ENCODE data around the gene STK31.
"Not testable (repeated sequence)": the region's sequence is repeated elsewhere in the genome, so short reads cannot be mapped to it uniquely, and the experiment has no call there.

STK31 gene

GRCh38 chr7:23743226-23743625 is 33.2 kb downstream of the STK31 start:
- Histone ChIP-seq H3K27ac (ENCODE audit: insufficient read depth, low read depth, low read length, poor library complexity, severe bottlenecking) (no peak overlapping the region), H3K27me3 (ENCODE audit: control insufficient read depth, insufficient read depth, low read length, poor library complexity, severe bottlenecking) (no peaks in the 10 kb centered on the region), H3K4me3 (ENCODE audit: insufficient read depth, low read depth, low read length) (no peak overlapping the region), H3K36me3 (ENCODE audit: control insufficient read depth, insufficient read depth, low read length) (no peaks in the 10 kb centered on the region), H3K9me3 (ENCODE audit: control insufficient read depth, low read length) (no peaks in the 10 kb centered on the region), H3K4me1 (ENCODE audit: control insufficient read depth, insufficient read depth, low read length) (no peaks in the 10 kb centered on the region)
- WGBS, 2 experiments = 93 to 95% methylated on average over 4 of the region's 4 CpGs

DNA sequence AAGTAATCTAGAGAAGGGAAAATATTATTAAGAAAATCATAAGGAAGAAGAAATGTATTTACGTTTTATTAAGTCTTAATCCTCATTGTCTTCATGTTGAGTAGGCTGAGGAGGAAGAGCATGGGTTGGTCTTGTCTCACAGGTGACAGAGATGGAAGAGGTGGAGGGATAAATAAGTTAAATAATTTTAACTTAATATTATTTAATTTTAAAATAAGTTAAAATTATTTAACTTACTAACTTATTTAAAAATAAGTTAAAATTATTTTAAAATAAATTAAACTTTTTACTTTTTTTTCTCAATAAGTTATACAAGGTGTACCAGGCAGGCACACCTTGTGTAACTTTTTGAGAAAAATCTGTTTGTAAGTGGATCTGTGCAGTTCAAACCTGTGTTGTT is 36.6 kb downstream of the STK31 start:
- no peak overlapping the region for H3K4me3 ChIP-seq (ENCODE audit: insufficient read depth, low read depth, low read length)
- no peaks in the 10 kb centered on the region for H3K4me1 ChIP-seq (ENCODE audit: control insufficient read depth, insufficient read depth, low read length)
- no peak overlapping the region for H3K27ac ChIP-seq (ENCODE audit: insufficient read depth, low read depth, low read length, poor library complexity, severe bottlenecking)
- no peaks in the 10 kb centered on the region for H3K9me3 ChIP-seq (ENCODE audit: control insufficient read depth, low read length)
- H3K36me3 ChIP-seq (ENCODE audit: control insufficient read depth, insufficient read depth, low read length) = no peaks in the 10 kb centered on the region
- H3K27me3 ChIP-seq (ENCODE audit: control insufficient read depth, insufficient read depth, low read length, poor library complexity, severe bottlenecking) = no peaks in the 10 kb centered on the region
- WGBS, 2 experiments = 92 to 100% methylated on average over 1 of the region's 1 CpG

DNA sequence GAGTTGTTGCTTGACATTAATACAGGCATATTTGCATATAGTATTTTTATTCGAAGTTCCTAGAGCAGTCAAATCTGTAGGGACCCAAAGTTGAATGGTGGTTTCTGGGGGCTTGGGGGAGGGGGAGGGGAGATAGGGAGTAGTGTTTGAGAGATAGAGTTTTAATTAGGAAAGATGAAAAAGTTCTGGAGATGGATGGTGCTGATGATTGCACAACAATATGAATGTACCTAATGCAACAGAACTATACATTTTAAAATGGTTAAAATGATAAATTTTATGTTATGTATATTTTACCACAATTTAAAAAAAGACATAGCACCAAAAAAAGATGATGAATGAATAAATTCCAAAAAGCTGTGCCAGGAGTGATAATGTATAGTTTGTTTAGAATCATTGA is 41.8 kb downstream of the STK31 start:
- H3K4me3 ChIP-seq (ENCODE audit: insufficient read depth, low read depth, low read length) = no peak overlapping the region
- no peak overlapping the region for H3K27ac ChIP-seq (ENCODE audit: insufficient read depth, low read depth, low read length, poor library complexity, severe bottlenecking)
- no peaks in the 10 kb centered on the region for H3K27me3 ChIP-seq (ENCODE audit: control insufficient read depth, insufficient read depth, low read length, poor library complexity, severe bottlenecking)
- no peaks in the 10 kb centered on the region for H3K4me1 ChIP-seq (ENCODE audit: control insufficient read depth, insufficient read depth, low read length)
- no peaks in the 10 kb centered on the region for H3K9me3 ChIP-seq (ENCODE audit: control insufficient read depth, low read length)
- H3K36me3 ChIP-seq (ENCODE audit: control insufficient read depth, insufficient read depth, low read length) = no peaks in the 10 kb centered on the region
- WGBS, 2 experiments = 94 to 100% methylated on average over 1 of the region's 1 CpG

DNA sequence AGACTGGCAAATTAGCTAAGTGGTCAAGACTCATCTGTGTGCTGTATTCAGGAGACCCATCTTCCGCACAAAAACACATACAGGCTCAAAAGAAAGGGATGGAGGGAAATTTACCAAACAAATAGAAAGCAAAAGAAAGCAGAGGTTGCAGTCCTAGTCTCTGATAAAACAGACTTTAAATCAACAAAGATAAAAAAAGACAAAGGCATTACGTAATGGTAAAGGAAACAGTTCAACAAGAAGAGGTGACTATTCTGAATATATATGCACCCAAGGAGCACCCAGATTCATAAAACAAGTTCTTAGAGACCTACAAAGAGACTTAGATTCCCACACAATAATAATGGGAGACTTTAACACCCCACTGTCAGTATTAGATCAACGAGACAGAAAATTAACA is 48.8 kb downstream of the STK31 start:
- H3K4me1 ChIP-seq (ENCODE audit: control insufficient read depth, insufficient read depth, low read length); H3K9me3 ChIP-seq (ENCODE audit: control insufficient read depth, low read length); H3K27me3 ChIP-seq (ENCODE audit: control insufficient read depth, insufficient read depth, low read length, poor library complexity, severe bottlenecking); H3K27ac ChIP-seq (ENCODE audit: insufficient read depth, low read depth, low read length, poor library complexity, severe bottlenecking); H3K36me3 ChIP-seq (ENCODE audit: control insufficient read depth, insufficient read depth, low read length); H3K4me3 ChIP-seq (ENCODE audit: insufficient read depth, low read depth, low read length): not testable (repeated sequence)
- 97 to 99% methylated on average over 3 of the region's 3 CpGs for WGBS, 2 experiments

GRCh38 chr7:23759671-23760391 is 49.8 kb downstream of the STK31 start:
- Histone ChIP-seq H3K36me3 (ENCODE audit: control insufficient read depth, insufficient read depth, low read length) (no peaks in the 10 kb centered on the region), H3K27ac (ENCODE audit: insufficient read depth, low read depth, low read length, poor library complexity, severe bottlenecking) (no peak overlapping the region), H3K4me3 (ENCODE audit: insufficient read depth, low read depth, low read length) (no peak overlapping the region), H3K27me3 (ENCODE audit: control insufficient read depth, insufficient read depth, low read length, poor library complexity, severe bottlenecking) (no peaks in the 10 kb centered on the region), H3K9me3 (ENCODE audit: control insufficient read depth, low read length) (no peaks in the 10 kb centered on the region), H3K4me1 (ENCODE audit: control insufficient read depth, insufficient read depth, low read length) (no peaks in the 10 kb centered on the region)

DNA sequence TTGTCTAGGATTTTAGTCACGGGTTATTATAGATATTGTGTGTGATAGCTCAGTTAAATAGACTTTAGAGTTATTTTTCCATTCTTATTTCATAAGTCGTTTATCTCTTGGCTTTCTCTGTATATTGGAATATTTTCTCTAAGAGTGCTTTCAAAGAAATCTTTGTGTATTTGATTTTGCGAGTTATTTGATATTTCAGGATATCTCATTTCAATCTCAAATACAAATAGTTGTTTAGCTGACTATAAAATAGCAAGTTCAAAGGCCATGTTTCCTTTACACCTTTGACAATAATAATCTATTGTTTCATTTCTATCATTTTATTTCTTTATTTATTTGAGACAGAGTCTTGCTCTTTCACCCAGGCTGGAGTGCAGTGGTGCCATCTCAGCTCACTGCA is 55.9 kb downstream of the STK31 start:
- H3K4me3 ChIP-seq (ENCODE audit: insufficient read depth, low read depth, low read length) = no peak overlapping the region
- H3K9me3 ChIP-seq (ENCODE audit: control insufficient read depth, low read length) = no peaks in the 10 kb centered on the region
- no peaks in the 10 kb centered on the region for H3K36me3 ChIP-seq (ENCODE audit: control insufficient read depth, insufficient read depth, low read length)
- 100% methylated on average over 2 of the region's 3 CpGs; no CpG with 5 or more reads in 1 of the 2 experiments for WGBS, 2 experiments
- H3K4me1 ChIP-seq (ENCODE audit: control insufficient read depth, insufficient read depth, low read length) = no peaks in the 10 kb centered on the region
- no peak overlapping the region for H3K27ac ChIP-seq (ENCODE audit: insufficient read depth, low read depth, low read length, poor library complexity, severe bottlenecking)
- H3K27me3 ChIP-seq (ENCODE audit: control insufficient read depth, insufficient read depth, low read length, poor library complexity, severe bottlenecking) = no peaks in the 10 kb centered on the region

DNA sequence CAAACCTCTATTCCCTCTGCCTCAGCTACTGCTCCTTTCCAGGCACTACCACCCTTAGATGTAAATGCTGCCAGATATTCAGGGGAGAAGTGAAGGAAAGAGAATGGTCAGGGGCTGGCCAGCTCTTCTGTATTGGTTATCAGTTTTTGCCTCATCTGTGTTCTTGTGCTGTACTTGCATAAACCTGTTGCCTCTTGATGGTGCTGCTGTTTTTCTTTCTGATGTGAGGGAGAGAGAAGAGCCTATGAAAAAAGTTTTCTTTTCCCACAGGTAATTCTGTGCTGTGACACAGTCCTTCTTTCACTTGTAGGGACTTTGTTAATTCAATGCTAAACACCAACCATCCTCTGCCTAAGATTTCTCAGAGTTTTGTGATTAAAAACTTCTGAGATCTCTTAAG is 57.5 kb downstream of the STK31 start:
- Histone ChIP-seq H3K36me3 (ENCODE audit: control insufficient read depth, insufficient read depth, low read length) (no peaks in the 10 kb centered on the region), H3K4me3 (ENCODE audit: insufficient read depth, low read depth, low read length) (no peak overlapping the region), H3K27ac (ENCODE audit: insufficient read depth, low read depth, low read length, poor library complexity, severe bottlenecking) (no peak overlapping the region), H3K27me3 (ENCODE audit: control insufficient read depth, insufficient read depth, low read length, poor library complexity, severe bottlenecking) (no peaks in the 10 kb centered on the region), H3K4me1 (ENCODE audit: control insufficient read depth, insufficient read depth, low read length) (no peaks in the 10 kb centered on the region), H3K9me3 (ENCODE audit: control insufficient read depth, low read length) (no peaks in the 10 kb centered on the region)

DNA sequence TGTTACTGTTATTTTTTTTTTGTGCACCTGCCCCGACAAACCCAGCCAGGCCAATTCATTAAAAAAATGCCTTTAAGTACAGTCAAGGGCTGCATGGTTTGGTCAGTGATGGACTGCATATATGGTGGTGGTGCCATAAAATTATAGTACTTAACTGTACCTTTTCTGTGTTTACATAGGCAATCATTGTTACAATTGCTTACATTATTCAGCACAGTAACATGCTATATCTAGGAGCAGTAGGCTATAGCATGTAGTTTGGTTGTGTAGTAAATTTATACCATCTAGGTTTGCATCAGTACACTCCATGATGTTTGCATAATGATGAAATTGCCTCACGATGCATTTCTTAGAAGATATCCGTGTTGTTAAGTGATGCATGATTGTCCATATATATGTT is 58.0 kb downstream of the STK31 start:
- no peaks in the 10 kb centered on the region for H3K36me3 ChIP-seq (ENCODE audit: control insufficient read depth, insufficient read depth, low read length)
- WGBS, 2 experiments = 94 to 100% methylated on average over 2 to 3 of the region's 3 CpGs
- H3K27ac ChIP-seq (ENCODE audit: insufficient read depth, low read depth, low read length, poor library complexity, severe bottlenecking) = no peak overlapping the region
- H3K4me3 ChIP-seq (ENCODE audit: insufficient read depth, low read depth, low read length) = no peak overlapping the region
- H3K27me3 ChIP-seq (ENCODE audit: control insufficient read depth, insufficient read depth, low read length, poor library complexity, severe bottlenecking) = no peaks in the 10 kb centered on the region
- H3K4me1 ChIP-seq (ENCODE audit: control insufficient read depth, insufficient read depth, low read length) = no peaks in the 10 kb centered on the region
- no peaks in the 10 kb centered on the region for H3K9me3 ChIP-seq (ENCODE audit: control insufficient read depth, low read length)

- H3K4me3 ChIP-seq (ENCODE audit: insufficient read depth, low read depth, low read length); H3K27me3 ChIP-seq (ENCODE audit: control insufficient read depth, insufficient read depth, low read length, poor library complexity, severe bottlenecking); H3K4me1 ChIP-seq (ENCODE audit: control insufficient read depth, insufficient read depth, low read length); H3K36me3 ChIP-seq (ENCODE audit: control insufficient read depth, insufficient read depth, low read length); H3K27ac ChIP-seq (ENCODE audit: insufficient read depth, low read depth, low read length, poor library complexity, severe bottlenecking); H3K9me3 ChIP-seq (ENCODE audit: control insufficient read depth, low read length): not testable (repeated sequence)
- WGBS, 2 experiments = 86 to 89% methylated on average over 7 of the region's 7 CpGs
Measured at GRCh38 chr7:23779185-23779800, 69.3 kb downstream of the STK31 start.

- no peaks in the 10 kb centered on the region for H3K9me3 ChIP-seq (ENCODE audit: control insufficient read depth, low read length)
- H3K27ac ChIP-seq (ENCODE audit: insufficient read depth, low read depth, low read length, poor library complexity, severe bottlenecking) = no peak overlapping the region
- 94 to 96% methylated on average over 5 of the region's 5 CpGs for WGBS, 2 experiments
- H3K4me1 ChIP-seq (ENCODE audit: control insufficient read depth, insufficient read depth, low read length) = no peaks in the 10 kb centered on the region
- no peaks in the 10 kb centered on the region for H3K27me3 ChIP-seq (ENCODE audit: control insufficient read depth, insufficient read depth, low read length, poor library complexity, severe bottlenecking)
- no peaks in the 10 kb centered on the region for H3K36me3 ChIP-seq (ENCODE audit: control insufficient read depth, insufficient read depth, low read length)
- H3K4me3 ChIP-seq (ENCODE audit: insufficient read depth, low read depth, low read length) = no peak overlapping the region
Measured at GRCh38 chr7:23783115-23783514, 73.1 kb downstream of the STK31 start.

Measured in ectodermal cell (in vitro differentiated cells).